GM12872 (cell line): ENCODE measurements around the gene SLC1A6.

Experiments
- CTCF ChIP-seq: IDR thresholded peaks from 3 replicates; pipeline ENCODE4 v1.5.1; 2011; ENCODE audit warnings: low read depth, mild to moderate bottlenecking, low read length, moderate library complexity; ENCODE audit not compliant: insufficient read depth

SLC1A6 gene

GRCh38 chr19:15010501-15011300 lies 31.0 kb upstream of the SLC1A6 start:
- no peak for TF ChIP-seq CTCF

GRCh38 chr19:15008308-15008707 lies 28.6 kb upstream of the SLC1A6 start:
- no peak for TF ChIP-seq CTCF

GRCh38 chr19:14997981-14998380 lies 18.3 kb upstream of the SLC1A6 start:
- no peak for TF ChIP-seq CTCF

- no peak for TF ChIP-seq CTCF
These were observed 13.1 kb upstream of the SLC1A6 start for GRCh38 chr19:14992780-14993179.

GRCh38 chr19:14985133-14985532 lies 5.5 kb upstream of the SLC1A6 start:
- TF ChIP-seq CTCF = no peak

GRCh38 chr19:14978161-14978776 lies 1.4 kb downstream of the SLC1A6 start:
- TF ChIP-seq CTCF = no peak

- no peak for TF ChIP-seq CTCF
These were observed 2.5 kb downstream of the SLC1A6 start for GRCh38 chr19:14977128-14977527.
